ENCODE results near the gene LGI1. TPM values are rescaled to one million over a fixed set of nuclear protein-coding genes. Genes with fewer than 3 reads are reported as not detected.
A peak's percentile ranks its signal among the peaks of the same experiment; 100 is the strongest.

Gene LGI1
- total and polyA plus RNA-seq, 8 donors, result 0.19 to 0.99 TPM; not detected in 6

GRCh38 chr10:93838278-93838677 is 80.5 kb downstream of the LGI1 start:
- intact Hi-C loops (cut with DNase I), result no loop called here

GRCh38 chr10:93841961-93842360 is 84.2 kb downstream of the LGI1 start:
- Histone ChIP-seq H3K4me3 (no peak overlapping the region), H3K36me3 (no peaks in the 10 kb centered on the region), H3K9me3 (no peaks in the 10 kb centered on the region), H3K4me1 (peaks cover 3 to 12% (median 8%) of the 10 kb centered on the region in 3 donors), H3K27me3 (no peaks in the 10 kb centered on the region), H3K27ac (no peak overlapping the region)
- WGBS, 2 donors, result 68 to 78% methylated on average over 3 of the region's 3 CpGs
- no peak for DNase-seq
- intact Hi-C loops (cut with DNase I), result no loop called here
- no peak for FAIRE-seq
- ATAC-seq, result no peak
- TF ChIP-seq CTCF (IDR thresholded peaks at IDR 0.05), result no peak

More at GRCh38 chr10:93838278-93838677, 80.5 kb downstream of the LGI1 start:
- Histone ChIP-seq H3K27me3 (no peaks in the 10 kb centered on the region), H3K4me3 (no peak overlapping the region), H3K4me1 (peaks cover 3 to 12% (median 8%) of the 10 kb centered on the region in 3 donors), H3K9me3 (no peaks in the 10 kb centered on the region), H3K27ac (peak overlapping the region in 1 of 4 donors; percentile 16), H3K36me3 (no peaks in the 10 kb centered on the region)
- DNase-seq (peak in 5 of 6 donors; percentile 21 to 61 (median 51)), ATAC-seq (peak; percentile 59 to 91 (median 86)), FAIRE-seq (no peak)
- no peak for TF ChIP-seq CTCF (IDR thresholded peaks at IDR 0.05)

GRCh38 chr10:93844979-93845626 is 87.4 kb downstream of the LGI1 start:
- Histone ChIP-seq H3K36me3 (no peaks in the 10 kb centered on the region), H3K4me3 (no peak overlapping the region), H3K27ac (no peak overlapping the region), H3K4me1 (no peaks in the 10 kb centered on the region), H3K27me3 (no peaks in the 10 kb centered on the region), H3K9me3 (no peaks in the 10 kb centered on the region)
- WGBS, 2 donors, result 94% methylated on average over 29 to 30 of the region's 30 CpGs
- no peak for ATAC-seq
- no peak for TF ChIP-seq CTCF (IDR thresholded peaks at IDR 0.05)
- DNase-seq, result peak in 1 of 6 donors; percentile 57
- no peak for FAIRE-seq
- intact Hi-C loops (cut with DNase I), result no loop called here

Other genes with a start within 250 kb of the LGI1 start
- 1 to 10 TPM in 2 of 6 donors, under 1 TPM in 4; 0.37 to 1.1 (median 0.74) TPM for gene FFAR4, start 191.3 kb upstream of the LGI1 start, total RNA-seq
- gene FFAR4, start 191.3 kb upstream of the LGI1 start, polyA plus RNA-seq, result 1 to 10 TPM in 1 of 2 donors, under 1 TPM in 1; 0.57 to 2.4 TPM
- gene RBP4, start 156.7 kb upstream of the LGI1 start, total RNA-seq, result 10 to 100 TPM in 4 of 6 donors, 1 to 10 TPM in 2; 7.4 to 29.7 (median 12.8) TPM
- gene RBP4, start 156.7 kb upstream of the LGI1 start, polyA plus RNA-seq, result 100 to 1,000 TPM in 1 of 2 donors, 10 to 100 TPM in 1; 31.5 to 186 TPM
- gene PDE6C, start 145.4 kb upstream of the LGI1 start, total RNA-seq, result not detected
- not detected for gene PDE6C, start 145.4 kb upstream of the LGI1 start, polyA plus RNA-seq
- gene FRA10AC1, start 55.3 kb upstream of the LGI1 start, total RNA-seq, result 1 to 10 TPM; 5.1 to 9.7 (median 8.5) TPM
- 10 to 100 TPM in 1 of 2 donors, 1 to 10 TPM in 1; 8.6 to 10.9 TPM for gene FRA10AC1, start 55.3 kb upstream of the LGI1 start, polyA plus RNA-seq
- gene SLC35G1, start 136.0 kb downstream of the LGI1 start, total RNA-seq, result 10 to 100 TPM in 1 of 6 donors, 1 to 10 TPM in 5; 2.9 to 11.0 (median 5.0) TPM
- gene SLC35G1, start 136.0 kb downstream of the LGI1 start, polyA plus RNA-seq, result 1 to 10 TPM; 1.4 to 3.8 TPM
- gene PLCE1, start 236.0 kb downstream of the LGI1 start, total RNA-seq, result 1 to 10 TPM; 3.1 to 7.2 (median 4.6) TPM
- 1 to 10 TPM; 1.8 to 4.4 TPM for gene PLCE1, start 236.0 kb downstream of the LGI1 start, polyA plus RNA-seq

Data from pancreas (tissue), 10 donors.